Neural progenitor cell (in vitro differentiated cells): ENCODE measurements around the gene MITF. TPM values are rescaled to one million over a fixed set of nuclear protein-coding genes. Genes with fewer than 3 reads are reported as not detected.
"Not testable (repeated sequence)": the region's sequence is repeated elsewhere in the genome, so short reads cannot be mapped to it uniquely, and the experiment has no call there.

ENCODE experiments used
- DNase-seq: peaks from one replicate; pipeline ENCODE4 v3.0.0-alpha.2; 2016; ENCODE audit warnings: low spot score
- H2AFZ ChIP-seq: fragments of 200-600 bp; sonication (generic); replicated peaks from 2 replicates; pipeline ENCODE4 v1.6.1; 2016; ENCODE audit warnings: antibody characterized with exemption
- H3F3A ChIP-seq: fragments of 200-600 bp; sonication (generic); 2 replicates; pipeline ENCODE4 v1.6.1; 2016; ENCODE audit warnings: antibody characterized with exemption, low read depth
- H3K27ac ChIP-seq: fragments of 200-600 bp; sonication (generic); 2 replicates; pipeline ENCODE4 v1.5.1; 2016; ENCODE audit warnings: mild to moderate bottlenecking
- H3K27me3 ChIP-seq: fragments of 200-600 bp; sonication (generic); 2 replicates; pipeline ENCODE4 v1.6.1; 2016; ENCODE audit warnings: mild to moderate bottlenecking, moderate library complexity
- H3K36me3 ChIP-seq: fragments of 200-600 bp; sonication (generic); 2 replicates; pipeline ENCODE4 v1.5.1; 2016
- H3K4me1 ChIP-seq: fragments of 200-600 bp; sonication (generic); 2 replicates; pipeline ENCODE4 v1.6.1; 2016; ENCODE audit warnings: mixed run types
- H3K4me2 ChIP-seq: fragments of 200-600 bp; sonication (generic); 2 replicates; pipeline ENCODE4 v1.6.1; 2016
- H3K4me3 ChIP-seq: fragments of 200-600 bp; sonication (generic); 2 replicates; pipeline ENCODE4 v1.5.1; 2016
- H3K79me2 ChIP-seq: fragments of 200-600 bp; sonication (generic); 2 replicates; pipeline ENCODE4 v1.6.1; 2016; ENCODE audit warnings: low read depth
- H3K9ac ChIP-seq: fragments of 200-600 bp; sonication (generic); 2 replicates; pipeline ENCODE4 v1.6.1; 2016
- H3K9me3 ChIP-seq: fragments of 200-600 bp; sonication (generic); 2 replicates; pipeline ENCODE4 v1.5.1; 2016; ENCODE audit warnings: low read depth
- H4K20me1 ChIP-seq: fragments of 200-600 bp; sonication (generic); 2 replicates; pipeline ENCODE4 v1.6.1; 2016; ENCODE audit warnings: low read depth
- H3K27ac Mint-ChIP-seq: 3 replicates; pipeline ENCODE4 v1.8.0; 2021; ENCODE audit warnings: mixed read lengths
- H3K27me3 Mint-ChIP-seq: 2 replicates; pipeline ENCODE4 v1.8.0; 2022; ENCODE audit warnings: low read depth, mild to moderate bottlenecking, inconsistent platforms, moderate library complexity, mixed read lengths; ENCODE audit not compliant: insufficient read depth
- H3K36me3 Mint-ChIP-seq: 3 replicates; pipeline ENCODE4 v1.8.0; 2021; ENCODE audit warnings: mixed read lengths
- H3K4me1 Mint-ChIP-seq: 3 replicates; pipeline ENCODE4 v1.8.0; 2021; ENCODE audit warnings: mixed read lengths
- H3K4me3 Mint-ChIP-seq: 3 replicates; pipeline ENCODE4 v1.8.0; 2021; ENCODE audit warnings: mild to moderate bottlenecking, moderate library complexity, mixed read lengths
- H3K9me3 Mint-ChIP-seq: 3 replicates; pipeline ENCODE4 v1.8.0; 2020; ENCODE audit warnings: mixed read lengths
- EZH2 ChIP-seq: fragments of 200-600 bp; sonication (generic); IDR thresholded peaks from 2 replicates; pipeline ENCODE4 v1.6.1; 2017; ENCODE audit warnings: antibody characterized with exemption, mild to moderate bottlenecking, moderate library complexity
- EZH2phosphoT487 ChIP-seq: fragments of 200-600 bp; sonication (generic); IDR thresholded peaks from 2 replicates; pipeline ENCODE4 v1.6.1; 2017; ENCODE audit warnings: antibody characterized with exemption
- total RNA-seq: library from RNA; depleted of rRNA; stranded (reverse); fragments of >200 nt; gene quantifications from 2 replicates; pipeline ENCODE4 v1.2.3, GENCODE V29; 2015; ENCODE audit warnings: low replicate concordance
- TF ChIP-seq, protein P1 (sequence below): fragments of 200-600 bp; sonication (generic); IDR thresholded peaks from 2 replicates; pipeline ENCODE4 v1.5.1; 2017; ENCODE audit warnings: antibody characterized with exemption, mild to moderate bottlenecking

The MITF gene
- total RNA-seq, 1 donor from 2014 or later: not detected

DNA sequence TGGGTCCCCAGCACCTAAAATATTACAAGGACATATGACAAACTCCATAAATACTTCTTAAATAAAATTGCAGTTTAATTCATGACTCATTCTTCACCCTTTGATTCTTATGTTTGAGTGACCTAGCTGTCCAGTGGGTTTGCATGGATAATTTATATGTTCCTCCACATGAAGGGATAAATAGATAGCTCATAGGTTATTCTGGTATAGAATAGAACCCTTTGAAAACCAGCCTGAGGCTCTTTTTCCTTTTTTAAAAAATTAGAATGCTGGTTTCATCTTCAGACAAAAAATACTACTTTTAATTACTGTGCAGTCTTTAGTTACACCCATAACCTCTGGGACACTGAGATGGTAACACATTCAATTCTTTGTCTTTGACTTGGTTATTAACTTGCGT is 163.1 kb downstream of the MITF start:
- Histone ChIP-seq H3K4me1 (peaks cover 10% of the 10 kb centered on the region), H3K79me2 (no peaks in the 10 kb centered on the region), H3K4me2 (no peak overlapping the region), H3K36me3 (no peaks in the 10 kb centered on the region), H3F3A (no peaks in the 10 kb centered on the region), H3K9ac (no peak overlapping the region), H3K4me3 (no peak overlapping the region), H3K9me3 (no peaks in the 10 kb centered on the region), H3K27ac (no peak overlapping the region), H2AFZ (no peak overlapping the region), H3K27me3 (no peaks in the 10 kb centered on the region), H4K20me1 (no peaks in the 10 kb centered on the region)
- Mint-ChIP-seq H3K27ac (no peak overlapping the region), H3K36me3 (no peaks in the 10 kb centered on the region), H3K4me1 (no peaks in the 10 kb centered on the region), H3K4me3 (no peak overlapping the region), H3K27me3 (no peaks in the 10 kb centered on the region), H3K9me3 (no peaks in the 10 kb centered on the region)
- TF ChIP-seq EZH2: no peak
- TF ChIP-seq EZH2phosphoT487: no peak
- TF ChIP-seq, protein P1, sequence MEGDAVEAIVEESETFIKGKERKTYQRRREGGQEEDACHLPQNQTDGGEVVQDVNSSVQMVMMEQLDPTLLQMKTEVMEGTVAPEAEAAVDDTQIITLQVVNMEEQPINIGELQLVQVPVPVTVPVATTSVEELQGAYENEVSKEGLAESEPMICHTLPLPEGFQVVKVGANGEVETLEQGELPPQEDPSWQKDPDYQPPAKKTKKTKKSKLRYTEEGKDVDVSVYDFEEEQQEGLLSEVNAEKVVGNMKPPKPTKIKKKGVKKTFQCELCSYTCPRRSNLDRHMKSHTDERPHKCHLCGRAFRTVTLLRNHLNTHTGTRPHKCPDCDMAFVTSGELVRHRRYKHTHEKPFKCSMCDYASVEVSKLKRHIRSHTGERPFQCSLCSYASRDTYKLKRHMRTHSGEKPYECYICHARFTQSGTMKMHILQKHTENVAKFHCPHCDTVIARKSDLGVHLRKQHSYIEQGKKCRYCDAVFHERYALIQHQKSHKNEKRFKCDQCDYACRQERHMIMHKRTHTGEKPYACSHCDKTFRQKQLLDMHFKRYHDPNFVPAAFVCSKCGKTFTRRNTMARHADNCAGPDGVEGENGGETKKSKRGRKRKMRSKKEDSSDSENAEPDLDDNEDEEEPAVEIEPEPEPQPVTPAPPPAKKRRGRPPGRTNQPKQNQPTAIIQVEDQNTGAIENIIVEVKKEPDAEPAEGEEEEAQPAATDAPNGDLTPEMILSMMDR: no peak
- no peak for DNase-seq

DNA sequence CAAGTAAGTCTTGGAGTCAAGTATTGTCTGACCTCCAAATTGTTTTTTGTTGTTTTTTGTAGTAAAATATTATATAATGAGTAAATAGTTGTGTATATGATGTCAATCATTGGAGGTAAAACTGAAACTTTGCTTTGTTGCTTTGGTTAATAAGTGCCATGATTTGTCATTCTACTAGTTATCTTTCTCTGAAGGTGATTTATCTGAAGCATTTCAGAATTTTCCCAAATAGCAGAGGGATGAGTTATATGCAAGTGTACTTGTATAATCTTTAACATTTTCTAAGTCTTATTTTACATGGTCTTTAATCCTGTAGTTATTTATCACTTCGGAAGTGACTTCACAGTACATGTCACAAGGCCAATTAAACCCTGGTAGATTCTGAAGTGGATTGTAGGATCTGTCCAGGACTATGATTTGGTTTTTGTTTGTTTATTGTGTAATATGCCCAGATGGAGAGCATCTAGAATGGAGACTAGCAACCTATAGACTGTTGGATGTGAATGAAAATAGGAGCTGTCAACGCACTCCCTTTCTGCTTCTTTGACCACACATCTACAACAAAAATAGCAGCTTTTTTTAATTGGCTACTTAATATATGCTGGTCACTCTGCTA is 167.2 kb downstream of the MITF start:
- H3K36me3 Mint-ChIP-seq: no peaks in the 10 kb centered on the region
- H3K4me3 Mint-ChIP-seq: no peak overlapping the region
- H3K27ac Mint-ChIP-seq: no peak overlapping the region
- Histone ChIP-seq H3K4me1 (no peaks in the 10 kb centered on the region), H3K4me3 (no peak overlapping the region), H3K27ac (no peak overlapping the region), H3F3A (no peaks in the 10 kb centered on the region), H3K27me3 (no peaks in the 10 kb centered on the region), H3K79me2 (no peaks in the 10 kb centered on the region), H4K20me1 (no peaks in the 10 kb centered on the region), H3K4me2 (no peak overlapping the region), H3K9me3 (no peaks in the 10 kb centered on the region), H3K36me3 (no peaks in the 10 kb centered on the region), H3K9ac (no peak overlapping the region), H2AFZ (no peak overlapping the region)
- no peak for TF ChIP-seq EZH2
- TF ChIP-seq, protein P1: no peak
- TF ChIP-seq EZH2phosphoT487: no peak
- no peaks in the 10 kb centered on the region for H3K27me3 Mint-ChIP-seq
- H3K9me3 Mint-ChIP-seq: peaks cover 9% of the 10 kb centered on the region
- DNase-seq: no peak
- H3K4me1 Mint-ChIP-seq: no peaks in the 10 kb centered on the region

DNA sequence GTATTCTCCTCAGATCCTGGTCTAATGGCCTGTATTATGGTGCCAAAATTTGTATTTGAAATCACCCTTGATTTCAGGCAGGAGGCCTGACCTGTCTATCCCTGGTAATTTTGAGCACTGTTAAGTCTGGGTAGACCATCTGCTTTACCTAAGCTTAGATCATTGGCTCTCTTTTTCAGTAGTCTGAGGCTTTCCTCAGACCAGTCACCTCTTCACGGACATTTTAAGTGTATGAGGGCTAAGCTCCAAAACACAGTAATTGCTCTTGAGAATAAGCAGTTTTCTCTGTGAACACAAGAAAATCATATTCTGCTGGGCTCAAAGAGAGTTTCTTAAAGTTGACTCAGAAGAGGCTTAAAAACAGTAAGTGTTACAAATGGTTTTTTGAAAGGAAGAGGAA is 168.3 kb downstream of the MITF start:
- Mint-ChIP-seq H3K27ac (no peak overlapping the region), H3K36me3 (no peaks in the 10 kb centered on the region), H3K4me1 (no peaks in the 10 kb centered on the region), H3K9me3 (peaks cover 9% of the 10 kb centered on the region), H3K4me3 (no peak overlapping the region), H3K27me3 (no peaks in the 10 kb centered on the region)
- H3K9me3 ChIP-seq: no peaks in the 10 kb centered on the region
- no peak overlapping the region for H2AFZ ChIP-seq
- TF ChIP-seq, protein P1: no peak
- TF ChIP-seq EZH2: no peak
- TF ChIP-seq EZH2phosphoT487: no peak
- H4K20me1 ChIP-seq: no peaks in the 10 kb centered on the region
- H3K27me3 ChIP-seq: no peaks in the 10 kb centered on the region
- H3K9ac ChIP-seq: no peak overlapping the region
- DNase-seq: no peak
- no peaks in the 10 kb centered on the region for H3K36me3 ChIP-seq
- no peaks in the 10 kb centered on the region for H3F3A ChIP-seq
- no peaks in the 10 kb centered on the region for H3K4me1 ChIP-seq
- no peak overlapping the region for H3K27ac ChIP-seq
- no peaks in the 10 kb centered on the region for H3K79me2 ChIP-seq
- no peak overlapping the region for H3K4me3 ChIP-seq
- H3K4me2 ChIP-seq: no peak overlapping the region

DNA sequence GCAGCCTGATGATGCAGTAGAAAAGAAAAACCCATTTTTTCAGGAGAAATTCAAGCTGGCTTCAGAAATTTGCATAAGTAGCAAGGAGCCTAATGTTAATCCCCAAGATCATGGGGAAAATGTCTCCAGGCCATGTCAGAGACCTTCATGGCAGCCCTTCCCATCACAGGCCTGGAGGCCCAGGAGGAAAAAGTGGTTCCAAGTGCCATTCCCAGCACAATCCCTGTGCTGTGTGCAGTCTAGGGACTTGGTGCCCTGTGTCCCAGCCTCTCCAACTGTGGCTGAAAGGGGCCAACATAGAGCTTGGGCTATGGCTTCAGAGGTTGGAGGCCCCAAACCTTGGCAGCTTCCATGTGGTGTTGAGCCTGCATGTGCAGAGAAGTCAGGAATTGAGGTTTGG is 170.6 kb downstream of the MITF start:
- H3K36me3 Mint-ChIP-seq, H3K9ac ChIP-seq, H3K27me3 Mint-ChIP-seq, H3K36me3 ChIP-seq, H3F3A ChIP-seq, H3K4me3 ChIP-seq, H3K9me3 ChIP-seq, DNase-seq, H3K79me2 ChIP-seq, H4K20me1 ChIP-seq, H3K4me1 Mint-ChIP-seq, H3K4me1 ChIP-seq, H3K27me3 ChIP-seq, H3K9me3 Mint-ChIP-seq, H3K27ac ChIP-seq, H3K4me3 Mint-ChIP-seq, H3K4me2 ChIP-seq, H3K27ac Mint-ChIP-seq, H2AFZ ChIP-seq: not testable (repeated sequence)
